ENCODE measurements around the gene GLB1L. TPM values are rescaled to one million over a fixed set of nuclear protein-coding genes. Genes with fewer than 3 reads are reported as not detected.

GLB1L gene
- total RNA-seq, 6 experiments from 2014 or later: 2.1 to 4.2 (median 2.8) TPM

- Histone ChIP-seq H3K27ac (no peak overlapping the region), H3K27me3 (no peaks in the 10 kb centered on the region), H3K9me3 (no peaks in the 10 kb centered on the region), H3K4me1 (peaks cover 0 to 10% (median under 1%) of the 10 kb centered on the region in 4 donors), H3K4me3 (no peak overlapping the region), H3K36me3 (peaks cover 17 to 61% (median 32%) of the 10 kb centered on the region in 4 donors)
- TF ChIP-seq CTCF (IDR thresholded peaks at IDR 0.05) (no peak), POLR2A (IDR thresholded peaks at IDR 0.05) (no peak)
- intact Hi-C loops (cut with DNase I): loop anchor here in 1 of 2 donors (10.0 kb wide), 1 partner anchor 69 kb away; no protein-coding TSS in a partner anchor
- no peak for ATAC-seq
- 75% methylated on average over 3 of the region's 3 CpGs for WGBS (ENCODE audit: insufficient coverage, low coverage, low lambda C conversion rate, missing lambda C conversion rate)
- DNase-seq: no peak
Measured at GRCh38 chr2:219225350-219225749, 19.9 kb downstream of the GLB1L start.

DNA sequence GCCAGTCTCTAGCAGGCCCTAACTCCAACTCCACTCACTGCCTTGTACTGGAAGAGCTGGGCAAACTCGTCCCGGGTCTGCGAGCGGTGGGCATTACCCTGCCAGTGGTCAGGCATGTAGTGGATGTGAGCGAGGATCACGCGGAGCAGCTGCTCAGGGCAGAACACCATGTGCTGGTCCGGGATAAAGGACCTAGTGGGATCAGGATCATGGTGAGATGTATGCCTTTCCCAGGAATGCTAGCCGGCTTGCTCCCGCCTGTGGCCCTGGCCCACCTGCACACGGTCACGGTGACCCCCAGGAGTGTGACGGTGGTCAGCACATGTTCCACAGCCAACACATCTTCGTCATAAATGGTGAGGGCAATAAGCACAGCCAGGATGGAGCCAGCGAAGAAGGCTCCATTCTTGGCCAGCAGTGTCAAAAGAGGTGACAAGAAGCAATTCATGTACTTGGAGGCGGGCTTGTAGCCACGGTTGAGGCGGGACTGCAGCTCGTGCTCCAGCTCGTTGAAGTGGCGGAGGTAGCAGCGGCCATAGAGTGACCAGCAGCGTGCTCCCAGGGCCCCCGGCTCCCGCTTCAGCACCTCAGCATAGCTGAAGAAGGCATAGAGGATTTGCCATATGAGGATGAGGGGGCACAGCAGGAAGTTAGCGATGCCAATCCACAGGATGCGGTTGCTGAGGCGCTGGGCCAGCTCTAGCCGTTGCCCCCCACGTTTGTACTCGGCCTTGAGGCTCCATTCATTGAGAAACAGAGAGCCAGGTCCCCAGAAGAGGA is 21.2 kb downstream of the GLB1L start:
- Histone ChIP-seq H3K27me3 (no peaks in the 10 kb centered on the region), H3K36me3 (peaks cover 17 to 64% (median 35%) of the 10 kb centered on the region in 4 donors), H3K4me1 (peaks cover 0 to 16% (median 3%) of the 10 kb centered on the region in 4 donors), H3K4me3 (no peak overlapping the region), H3K27ac (no peak overlapping the region), H3K9me3 (no peaks in the 10 kb centered on the region)
- TF ChIP-seq POLR2A (IDR thresholded peaks at IDR 0.05) (no peak), CTCF (IDR thresholded peaks at IDR 0.05) (no peak)
- ATAC-seq (no peak), DNase-seq (no peak)
- WGBS (ENCODE audit: insufficient coverage, low coverage, low lambda C conversion rate, missing lambda C conversion rate): 77% methylated on average over 9 of the region's 31 CpGs
- intact Hi-C loops (cut with DNase I): loop anchor here in 1 of 2 donors (10.0 kb wide), 1 partner anchor 71 kb away; no protein-coding TSS in a partner anchor

DNA sequence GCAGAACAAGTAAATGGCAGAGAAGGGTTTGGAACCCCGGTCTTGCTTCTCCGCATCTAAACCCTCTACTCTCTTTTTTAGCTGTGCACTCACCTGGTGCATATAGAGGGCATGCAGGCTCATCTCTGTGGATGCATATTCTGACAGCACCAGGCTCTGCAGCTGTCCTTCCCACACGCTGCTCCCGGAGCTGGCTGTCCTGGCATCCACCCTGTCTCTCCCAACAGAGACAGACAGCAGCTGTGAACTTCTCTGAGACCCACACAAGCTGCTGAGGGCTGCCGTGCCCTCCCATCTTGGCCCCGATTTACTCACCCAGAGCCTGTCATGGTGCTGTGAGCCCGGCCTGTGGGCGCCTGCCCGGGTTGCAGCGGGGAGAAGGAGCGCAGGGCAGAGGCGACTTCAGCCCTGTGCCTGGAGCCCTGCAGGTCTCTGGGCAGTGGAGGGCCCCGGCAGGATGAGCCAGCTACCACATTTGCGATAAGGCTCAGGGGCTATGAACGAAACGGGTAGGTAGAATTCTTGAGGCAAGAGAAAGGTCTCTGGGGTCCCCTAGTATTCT is 23.2 kb downstream of the GLB1L start:
- peaks cover 0 to 22% (median 11%) of the 10 kb centered on the region in 4 donors for H3K4me1 ChIP-seq
- H3K9me3 ChIP-seq: no peaks in the 10 kb centered on the region
- DNase-seq (no peak), ATAC-seq (no peak)
- TF ChIP-seq CTCF (IDR thresholded peaks at IDR 0.05) (no peak), POLR2A (IDR thresholded peaks at IDR 0.05) (no peak)
- no peaks in the 10 kb centered on the region for H3K27me3 ChIP-seq
- intact Hi-C loops (cut with DNase I): loop anchor here in 1 of 2 donors (10.0 kb wide), 1 partner anchor 73 kb away; no protein-coding TSS in a partner anchor
- WGBS (ENCODE audit: insufficient coverage, low coverage, low lambda C conversion rate, missing lambda C conversion rate): 100% methylated on average over 2 of the region's 16 CpGs
- H3K27ac ChIP-seq: no peak overlapping the region
- H3K4me3 ChIP-seq: no peak overlapping the region
- peaks cover 17 to 64% (median 34%) of the 10 kb centered on the region in 4 donors for H3K36me3 ChIP-seq

- Histone ChIP-seq H3K9me3 (no peaks in the 10 kb centered on the region), H3K4me1 (peaks cover 0 to 23% (median 11%) of the 10 kb centered on the region in 4 donors), H3K4me3 (no peak overlapping the region), H3K27ac (no peak overlapping the region), H3K36me3 (peaks cover 17 to 58% (median 34%) of the 10 kb centered on the region in 4 donors), H3K27me3 (no peaks in the 10 kb centered on the region)
- no peak for ATAC-seq
- intact Hi-C loops (cut with DNase I): loop anchor here in 1 of 2 donors (10.0 kb wide), 1 partner anchor 74 kb away; no protein-coding TSS in a partner anchor
- 82% methylated on average over 9 of the region's 19 CpGs for WGBS (ENCODE audit: insufficient coverage, low coverage, low lambda C conversion rate, missing lambda C conversion rate)
- TF ChIP-seq CTCF (IDR thresholded peaks at IDR 0.05) (no peak), POLR2A (IDR thresholded peaks at IDR 0.05) (no peak)
- DNase-seq: no peak
Measured at GRCh38 chr2:219220652-219221402, 24.4 kb downstream of the GLB1L start.

All from right lobe of liver (tissue), 6 donors.